Islet precursor cell (in vitro differentiated cells): ENCODE measurements around the gene RANGAP1.

Experiments
- DNase-seq: peaks from one replicate; pipeline ENCODE4 v3.0.0-alpha.2; 2018

RANGAP1 gene

GRCh38 chr22:41231369-41231768 lies 54.6 kb downstream of the RANGAP1 start:
- DNase-seq, result peak; percentile 45

- no peak for DNase-seq
Measured at GRCh38 chr22:41230401-41230785, 55.6 kb downstream of the RANGAP1 start.

GRCh38 chr22:41229730-41230400 lies 56.1 kb downstream of the RANGAP1 start:
- no peak for DNase-seq

- DNase-seq, result no peak
Measured at GRCh38 chr22:41229215-41229614, 56.8 kb downstream of the RANGAP1 start.

- DNase-seq, result peak; percentile 45
Measured at GRCh38 chr22:41226723-41227655, 59.0 kb downstream of the RANGAP1 start.

GRCh38 chr22:41223535-41223934 lies 62.5 kb downstream of the RANGAP1 start:
- DNase-seq, result no peak

- no peak for DNase-seq
Measured at GRCh38 chr22:41222846-41223507, 63.0 kb downstream of the RANGAP1 start.

- DNase-seq, result no peak
Measured at GRCh38 chr22:41217553-41218157, 68.3 kb downstream of the RANGAP1 start.

- peak; percentile 65 for DNase-seq
Measured at GRCh38 chr22:41216984-41217383, 69.0 kb downstream of the RANGAP1 start.

- no peak for DNase-seq
Measured at GRCh38 chr22:41215926-41216325, 70.1 kb downstream of the RANGAP1 start.

- DNase-seq, result no peak
Measured at GRCh38 chr22:41215409-41215808, 70.6 kb downstream of the RANGAP1 start.

GRCh38 chr22:41206719-41207118 lies 79.3 kb downstream of the RANGAP1 start:
- no peak for DNase-seq

- DNase-seq, result peak; percentile 99
Measured at GRCh38 chr22:41204992-41205900, 80.7 kb downstream of the RANGAP1 start, which contains the start of gene L3MBTL2. Gene L3MBTL2, plus strand, starts transcription at chr22:41205312. Its CDS starts 51 bp downstream, at chr22:41205363.

GRCh38 chr22:41204066-41204465 lies 81.9 kb downstream of the RANGAP1 start:
- DNase-seq, result no peak

GRCh38 chr22:41203118-41203517 lies 82.9 kb downstream of the RANGAP1 start:
- DNase-seq, result no peak

GRCh38 chr22:41201141-41201540 lies 84.8 kb downstream of the RANGAP1 start:
- no peak for DNase-seq

- no peak for DNase-seq
Measured at GRCh38 chr22:41198027-41198580, 87.9 kb downstream of the RANGAP1 start.

GRCh38 chr22:41197038-41197972 lies 88.7 kb downstream of the RANGAP1 start:
- peak; percentile 88 for DNase-seq
